CD4-positive, alpha-beta T cell treated with Interleukin-15 for 1 hour (primary cell): ENCODE measurements around the gene LIMS2.
A peak's percentile ranks its signal among the peaks of the same experiment; 100 is the strongest.

ENCODE experiments used
- DNase-seq: peaks from one replicate; pipeline ENCODE4 v3.0.0-alpha.2; 2020

Gene LIMS2

GRCh38 chr2:127700527-127701192 lies 25.3 kb upstream of the LIMS2 start:
- DNase-seq = peak; percentile 89

GRCh38 chr2:127698553-127699355 lies 23.4 kb upstream of the LIMS2 start:
- no peak for DNase-seq

GRCh38 chr2:127697482-127698180 lies 22.3 kb upstream of the LIMS2 start:
- no peak for DNase-seq

- DNase-seq = no peak
These were observed 20.5 kb upstream of the LIMS2 start for GRCh38 chr2:127695491-127696472.

- DNase-seq = no peak
These were observed 19.7 kb upstream of the LIMS2 start for GRCh38 chr2:127694986-127695385.

- no peak for DNase-seq
These were observed 15.4 kb upstream of the LIMS2 start for GRCh38 chr2:127690696-127691095.

GRCh38 chr2:127688405-127688804 lies 13.1 kb upstream of the LIMS2 start:
- DNase-seq = no peak

GRCh38 chr2:127685410-127686080 lies 10.2 kb upstream of the LIMS2 start:
- no peak for DNase-seq

GRCh38 chr2:127683757-127684156 lies 8.4 kb upstream of the LIMS2 start:
- no peak for DNase-seq

GRCh38 chr2:127683056-127683455 lies 7.7 kb upstream of the LIMS2 start:
- DNase-seq = no peak

GRCh38 chr2:127681976-127682857 lies 6.9 kb upstream of the LIMS2 start:
- DNase-seq = no peak

GRCh38 chr2:127681288-127681804 lies 6.0 kb upstream of the LIMS2 start:
- no peak for DNase-seq

GRCh38 chr2:127680706-127681287 lies 5.5 kb upstream of the LIMS2 start:
- no peak for DNase-seq

- no peak for DNase-seq
These were observed 4.5 kb upstream of the LIMS2 start for GRCh38 chr2:127679680-127680361.

GRCh38 chr2:127678991-127679390 lies 3.7 kb upstream of the LIMS2 start:
- no peak for DNase-seq

- no peak for DNase-seq
These were observed 3.2 kb upstream of the LIMS2 start for GRCh38 chr2:127678531-127678930.

GRCh38 chr2:127676906-127677305 lies 1.6 kb upstream of the LIMS2 start:
- no peak for DNase-seq

GRCh38 chr2:127674241-127675209 lies 805 bp downstream of the LIMS2 start:
- DNase-seq = no peak
